Subcutaneous abdominal adipose tissue (tissue), 5 donors: ENCODE data around the gene XYLT1.

Experiments used
- H3K27ac ChIP-seq: one replicate; pipeline ENCODE4 v1.7.0; 2013; ENCODE audit warnings: low read depth, mild to moderate bottlenecking, inconsistent platforms, low read length, moderate library complexity
- H3K27me3 ChIP-seq, 5 donors: one replicate each; pipeline ENCODE4 v1.7.0; 2013; ENCODE audit warnings: low read length in 5 of 5, inconsistent platforms in 1 of 5; ENCODE audit not compliant: control insufficient read depth in 5 of 5, insufficient read depth in 4 of 5
- H3K36me3 ChIP-seq, 5 donors: one replicate each; pipeline ENCODE4 v1.7.0; 2013; ENCODE audit warnings: low read length in 5 of 5; ENCODE audit not compliant: control insufficient read depth in 5 of 5, insufficient read depth in 5 of 5
- H3K4me1 ChIP-seq, 5 donors: one replicate each; pipeline ENCODE4 v1.7.0; 2013; ENCODE audit warnings: low read length in 5 of 5, mild to moderate bottlenecking in 3 of 5, moderate library complexity in 1 of 5; ENCODE audit not compliant: control insufficient read depth in 5 of 5, insufficient read depth in 5 of 5
- H3K4me3 ChIP-seq, 5 donors: one replicate each; pipeline ENCODE4 v1.7.0; 2013; ENCODE audit warnings: low read length in 5 of 5, low read depth in 1 of 5
- H3K9ac ChIP-seq, 5 donors: one replicate each; pipeline ENCODE4 v1.7.0; 2013; ENCODE audit warnings: low read length in 5 of 5, mild to moderate bottlenecking in 4 of 5, moderate library complexity in 3 of 5
- H3K9me3 ChIP-seq, 5 donors: one replicate each; pipeline ENCODE4 v1.7.0; 2013; ENCODE audit warnings: low read length in 5 of 5; ENCODE audit not compliant: control insufficient read depth in 5 of 5
- donor health status: healthy.
- donor health status: healthy.
- donor health status: healthy.
- donor health status: healthy.
- donor health status: healthy.

The XYLT1 gene

GRCh38 chr16:17392857-17393692 is 77.7 kb downstream of the XYLT1 start:
- no peak overlapping the region for H3K9ac ChIP-seq
- H3K27ac ChIP-seq, result no peak overlapping the region
- no peaks in the 10 kb centered on the region for H3K27me3 ChIP-seq
- no peak overlapping the region for H3K4me3 ChIP-seq
- H3K36me3 ChIP-seq, result no peaks in the 10 kb centered on the region
- no peaks in the 10 kb centered on the region for H3K9me3 ChIP-seq
- H3K4me1 ChIP-seq, result peaks cover 10 to 26% (median 20%) of the 10 kb centered on the region in 5 donors

- Histone ChIP-seq H3K27ac (no peak overlapping the region), H3K4me1 (peaks cover 8 to 18% (median 17%) of the 10 kb centered on the region in 5 donors), H3K9ac (no peak overlapping the region), H3K27me3 (no peaks in the 10 kb centered on the region), H3K4me3 (no peak overlapping the region), H3K36me3 (no peaks in the 10 kb centered on the region), H3K9me3 (no peaks in the 10 kb centered on the region)
These were observed 78.5 kb downstream of the XYLT1 start for GRCh38 chr16:17392127-17392856.

- no peak overlapping the region for H3K4me3 ChIP-seq
- no peaks in the 10 kb centered on the region for H3K36me3 ChIP-seq
- H3K4me1 ChIP-seq, result peaks cover 4 to 12% (median 11%) of the 10 kb centered on the region in 5 donors
- H3K27ac ChIP-seq, result no peak overlapping the region
- no peaks in the 10 kb centered on the region for H3K27me3 ChIP-seq
- H3K9me3 ChIP-seq, result no peaks in the 10 kb centered on the region
- H3K9ac ChIP-seq, result no peak overlapping the region
These were observed 79.0 kb downstream of the XYLT1 start for GRCh38 chr16:17391715-17392114.

DNA sequence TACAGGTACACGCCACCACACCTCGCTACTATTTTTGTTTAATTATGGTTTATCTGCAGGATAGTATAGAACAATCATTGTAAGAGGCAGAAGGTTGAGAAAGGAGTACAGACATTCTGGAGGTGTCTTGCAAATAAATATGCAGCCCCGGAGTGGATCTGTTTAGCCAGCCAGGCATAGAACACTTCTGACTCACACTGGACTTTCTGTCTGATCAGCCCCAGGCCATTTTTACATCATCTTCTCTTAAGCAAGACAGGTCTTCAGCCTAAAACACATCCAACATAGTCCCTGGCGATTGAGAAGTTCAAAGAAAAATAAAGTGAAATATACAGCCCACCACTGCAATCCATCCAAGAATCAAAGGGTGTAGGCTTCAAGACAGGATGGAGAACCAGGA is 81.4 kb downstream of the XYLT1 start:
- Histone ChIP-seq H3K36me3 (no peaks in the 10 kb centered on the region), H3K9ac (no peak overlapping the region), H3K4me3 (no peak overlapping the region), H3K27ac (no peak overlapping the region), H3K4me1 (peaks cover 4 to 13% (median 11%) of the 10 kb centered on the region in 5 donors), H3K9me3 (no peaks in the 10 kb centered on the region), H3K27me3 (no peaks in the 10 kb centered on the region)

DNA sequence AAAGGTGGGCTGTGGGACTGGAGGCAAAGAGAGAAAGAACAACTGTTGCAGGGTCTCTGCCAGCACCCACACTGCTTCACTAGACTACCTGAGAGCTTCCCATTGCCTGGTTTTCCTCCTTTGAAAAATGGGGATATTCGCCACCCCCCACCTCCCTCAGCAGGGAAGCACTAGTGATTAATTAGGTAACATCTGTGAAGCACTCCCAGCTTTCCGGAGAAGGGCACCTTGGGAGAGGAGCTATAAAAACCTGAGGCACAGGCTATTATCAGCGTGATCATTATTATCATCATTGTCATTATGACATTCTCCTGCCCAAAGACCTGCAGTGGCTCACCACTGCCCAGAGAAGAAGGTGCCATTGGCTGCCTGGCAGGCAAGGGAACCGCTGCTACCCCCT is 83.5 kb downstream of the XYLT1 start:
- Histone ChIP-seq H3K27me3 (no peaks in the 10 kb centered on the region), H3K9me3 (no peaks in the 10 kb centered on the region), H3K9ac (no peak overlapping the region), H3K4me3 (no peak overlapping the region), H3K4me1 (peaks cover 4 to 29% (median 29%) of the 10 kb centered on the region in 5 donors), H3K27ac (no peak overlapping the region), H3K36me3 (no peaks in the 10 kb centered on the region)

GRCh38 chr16:17386229-17386628 is 84.5 kb downstream of the XYLT1 start:
- H3K4me1 ChIP-seq, result peaks cover 2 to 29% (median 29%) of the 10 kb centered on the region in 5 donors
- H3K27me3 ChIP-seq, result no peaks in the 10 kb centered on the region
- H3K9ac ChIP-seq, result no peak overlapping the region
- H3K4me3 ChIP-seq, result no peak overlapping the region
- H3K36me3 ChIP-seq, result no peaks in the 10 kb centered on the region
- H3K9me3 ChIP-seq, result no peaks in the 10 kb centered on the region
- no peak overlapping the region for H3K27ac ChIP-seq

DNA sequence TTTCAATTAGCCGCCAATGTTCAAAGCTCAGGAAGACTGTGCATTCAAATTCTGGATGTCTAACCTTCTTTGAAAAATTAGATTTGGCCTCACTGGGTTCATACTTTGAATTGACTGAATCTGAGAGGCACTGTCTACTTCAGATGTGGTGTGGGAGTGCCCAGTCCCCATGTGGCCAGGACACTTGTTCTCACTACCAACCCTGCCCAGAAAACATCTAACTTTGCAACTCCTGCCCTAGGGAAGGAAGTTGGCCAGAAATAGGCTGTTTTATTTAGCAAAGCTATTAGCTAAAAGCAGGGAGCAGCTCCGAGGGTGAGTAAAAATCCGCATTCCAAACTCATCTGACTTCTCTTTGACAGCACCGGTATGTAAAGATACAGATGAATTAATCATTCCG is 86.3 kb downstream of the XYLT1 start:
- Histone ChIP-seq H3K9ac (no peak overlapping the region), H3K36me3 (no peaks in the 10 kb centered on the region), H3K9me3 (no peaks in the 10 kb centered on the region), H3K27ac (no peak overlapping the region), H3K4me1 (peaks cover 2 to 33% (median 30%) of the 10 kb centered on the region in 5 donors), H3K4me3 (no peak overlapping the region), H3K27me3 (no peaks in the 10 kb centered on the region)

GRCh38 chr16:17382949-17383863 is 87.6 kb downstream of the XYLT1 start:
- Histone ChIP-seq H3K27ac (no peak overlapping the region), H3K9ac (no peak overlapping the region), H3K9me3 (no peaks in the 10 kb centered on the region), H3K27me3 (no peaks in the 10 kb centered on the region), H3K36me3 (no peaks in the 10 kb centered on the region), H3K4me3 (no peak overlapping the region), H3K4me1 (peaks cover 5 to 45% (median 43%) of the 10 kb centered on the region in 5 donors)

DNA sequence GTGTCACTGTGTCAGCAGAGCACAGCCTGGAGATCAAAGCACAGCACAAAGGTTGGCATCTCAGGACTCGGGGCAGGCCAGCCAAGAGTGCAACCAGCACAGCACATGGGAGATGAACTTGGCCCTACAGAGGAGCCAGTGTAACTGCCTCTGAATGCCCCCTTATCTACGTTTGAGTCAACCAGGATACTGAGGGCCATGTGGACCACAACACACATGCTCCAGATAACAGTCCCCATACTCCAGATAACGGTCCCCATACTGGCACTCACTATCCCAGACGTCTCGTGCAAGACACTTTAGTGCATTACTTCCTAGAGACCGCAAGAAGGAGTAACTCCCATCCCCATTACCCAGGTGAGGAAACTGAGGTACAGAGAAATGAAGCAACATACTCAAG is 88.2 kb downstream of the XYLT1 start:
- Histone ChIP-seq H3K36me3 (no peaks in the 10 kb centered on the region), H3K27ac (no peak overlapping the region), H3K9me3 (no peaks in the 10 kb centered on the region), H3K4me1 (peaks cover 5 to 51% (median 49%) of the 10 kb centered on the region in 5 donors), H3K27me3 (no peaks in the 10 kb centered on the region), H3K4me3 (no peak overlapping the region), H3K9ac (no peak overlapping the region)
